HG03097 (cell line): ENCODE results near the gene MFSD12.

Experiments
- ATAC-seq: cut with Tn5 transposase; IDR thresholded peaks from one replicate; pipeline ENCODE4 v1.9.1; 2021; ENCODE audit not compliant: unreplicated experiment, low FRiP score

The MFSD12 gene

DNA sequence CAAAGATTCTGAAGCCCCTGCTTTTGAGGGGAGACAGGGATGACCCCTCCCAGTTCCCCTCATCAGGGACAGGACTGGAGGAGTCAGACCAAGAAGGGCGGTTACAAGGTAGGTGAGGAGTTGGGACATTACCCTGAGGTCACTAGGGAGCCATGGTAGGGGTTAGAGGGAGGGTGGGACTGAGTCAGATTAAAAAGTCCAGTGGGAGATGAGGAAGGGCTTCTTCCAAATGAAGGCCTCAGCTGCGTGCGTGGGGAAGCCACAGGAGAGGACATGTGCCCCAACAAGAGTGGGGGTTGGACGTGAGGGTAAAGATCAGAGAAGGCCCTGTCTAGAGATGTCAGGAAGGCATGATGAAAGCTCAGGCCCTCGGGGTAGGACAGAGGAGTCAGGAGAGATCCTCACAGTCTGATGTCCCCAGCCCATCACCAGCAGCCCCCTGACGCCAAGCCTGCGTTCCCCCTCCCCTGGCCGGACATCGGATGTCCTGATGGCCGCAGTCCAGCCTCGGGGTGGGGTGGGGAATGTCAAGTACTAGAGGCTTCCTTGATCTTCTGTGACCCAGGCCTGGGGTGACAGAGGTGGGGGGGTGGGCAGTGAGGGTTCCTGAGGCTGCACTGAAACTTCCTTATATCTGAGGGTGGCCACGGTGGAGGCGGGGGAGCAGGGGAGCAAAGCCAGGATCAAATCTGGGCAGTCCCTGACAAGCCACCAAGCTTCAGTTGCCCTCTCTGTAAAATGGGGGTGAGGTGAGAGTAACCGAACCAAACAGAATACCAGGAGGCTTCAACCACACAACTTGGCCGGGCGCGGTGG lies 6.5 kb upstream of the MFSD12 start:
- ATAC-seq, result no peak

GRCh38 chr19:3556978-3557460 lies 367 bp downstream of the MFSD12 start:
- no peak for ATAC-seq

DNA sequence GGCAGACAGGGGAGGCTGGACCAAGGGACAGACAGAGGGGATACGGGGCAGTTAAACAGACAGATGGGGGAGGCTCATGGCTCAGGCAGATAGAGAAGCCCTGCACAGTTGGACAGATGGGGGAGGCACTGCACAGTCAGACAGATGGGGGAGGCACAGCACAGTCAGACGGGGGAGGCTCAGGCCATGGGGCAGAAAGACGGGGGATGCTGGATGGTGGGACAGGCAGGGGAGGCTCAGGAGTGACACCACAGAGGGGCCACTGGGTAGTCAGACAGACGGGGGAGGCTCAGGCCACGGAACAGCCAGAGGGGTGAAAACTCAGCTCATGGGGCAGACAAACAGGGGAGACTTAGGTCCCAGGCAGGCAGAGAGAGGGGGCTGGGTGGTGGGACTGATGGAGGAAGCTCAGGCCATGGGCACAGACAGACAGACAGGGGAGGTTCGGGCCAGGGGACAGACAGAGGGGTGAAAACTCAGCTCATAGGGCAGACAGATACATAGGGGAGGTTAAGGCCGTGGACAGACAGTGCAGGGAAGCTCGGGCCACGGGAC lies 886 bp downstream of the MFSD12 start:
- ATAC-seq, result no peak

- no peak for ATAC-seq
Measured at GRCh38 chr19:3555653-3556422, 1.5 kb downstream of the MFSD12 start.

DNA sequence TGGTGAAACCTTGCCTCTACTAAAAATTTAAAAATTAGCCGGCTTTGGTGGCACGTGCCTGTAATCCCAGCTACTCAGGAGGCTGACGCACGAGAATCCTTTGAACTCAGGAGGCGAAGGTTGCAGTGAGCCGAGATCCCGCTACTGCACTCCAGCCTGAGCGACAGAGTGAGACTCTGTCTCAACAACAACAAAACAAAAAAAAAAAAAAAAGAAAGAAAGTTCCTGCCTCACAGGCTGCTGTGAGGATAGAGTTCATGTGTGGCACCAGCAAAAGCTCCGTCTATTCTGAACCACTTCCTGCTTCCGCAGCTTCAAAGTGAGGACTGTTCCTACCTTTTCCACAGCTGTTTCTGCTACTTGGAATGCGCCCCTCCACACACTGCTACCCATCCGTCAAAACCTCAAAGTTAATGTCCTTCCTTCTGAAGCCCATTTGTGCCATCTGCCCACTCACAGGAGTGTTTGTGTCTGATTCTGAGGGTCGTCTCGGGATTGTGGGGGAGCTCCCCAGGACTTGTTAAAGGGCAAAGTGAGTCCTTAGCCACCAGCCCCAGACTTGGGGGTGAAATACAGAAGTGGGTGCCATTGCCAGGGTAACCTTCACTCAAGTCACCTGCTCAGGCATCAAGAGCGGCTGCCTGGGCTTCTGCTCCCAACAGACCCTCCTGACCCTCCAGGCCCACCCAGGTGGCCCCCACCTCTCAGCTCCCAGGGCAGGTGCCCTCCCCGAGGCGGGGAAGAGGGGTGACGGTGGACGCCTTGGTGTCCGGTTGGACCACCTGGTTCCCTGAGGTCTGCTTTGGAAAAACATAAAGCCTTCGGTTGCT lies 2.9 kb downstream of the MFSD12 start:
- no peak for ATAC-seq

GRCh38 chr19:3551792-3552095 lies 5.6 kb downstream of the MFSD12 start:
- no peak for ATAC-seq

GRCh38 chr19:3550947-3551791 lies 6.2 kb downstream of the MFSD12 start:
- no peak for ATAC-seq

DNA sequence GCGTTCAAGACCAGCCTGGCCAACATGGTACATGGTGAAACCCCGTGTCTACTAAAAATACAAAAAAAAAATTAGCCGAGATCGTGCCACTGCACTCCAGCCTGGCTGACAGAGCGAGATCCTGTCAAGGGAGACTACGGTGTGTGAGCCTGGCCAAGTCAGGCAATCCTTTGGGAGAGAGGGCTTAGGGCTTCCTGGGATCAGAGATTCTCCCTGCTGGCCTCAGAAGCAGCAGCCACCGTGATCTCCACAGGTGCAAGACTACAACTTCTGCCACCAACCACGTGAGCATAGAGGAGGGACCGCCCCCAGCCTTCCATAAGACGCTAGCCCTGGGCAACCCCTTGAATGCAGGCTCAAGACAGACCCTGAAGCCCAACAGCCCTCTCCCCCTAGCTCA lies 7.6 kb downstream of the MFSD12 start:
- no peak for ATAC-seq

- ATAC-seq, result no peak
Measured at GRCh38 chr19:3548606-3549005, 8.8 kb downstream of the MFSD12 start.

DNA sequence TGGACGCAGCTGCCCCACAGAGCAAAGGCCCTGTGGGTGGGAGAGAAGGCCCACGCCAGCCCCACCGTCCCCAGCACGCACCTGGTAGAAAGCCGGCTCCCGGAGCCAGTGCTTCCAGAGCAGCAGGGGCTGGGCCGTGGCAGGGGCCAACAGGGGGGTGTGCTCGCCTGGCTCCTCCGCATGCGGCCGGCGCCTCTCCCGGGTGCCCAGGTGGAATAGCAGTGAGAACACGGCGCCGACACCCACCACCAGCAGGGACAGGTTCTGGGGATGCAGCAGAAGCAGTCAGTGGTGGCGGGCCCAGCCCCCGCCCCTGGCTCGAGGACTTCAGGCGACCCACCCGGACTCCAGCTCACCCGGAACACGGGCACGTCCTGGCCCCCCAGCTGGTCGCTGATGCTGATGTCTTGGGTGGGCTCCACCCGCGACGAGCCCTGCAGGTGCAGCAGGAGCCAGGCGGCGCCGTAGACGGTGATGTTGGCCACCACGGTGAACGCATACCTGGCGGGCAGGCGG lies 9.6 kb downstream of the MFSD12 start:
- ATAC-seq, result no peak

DNA sequence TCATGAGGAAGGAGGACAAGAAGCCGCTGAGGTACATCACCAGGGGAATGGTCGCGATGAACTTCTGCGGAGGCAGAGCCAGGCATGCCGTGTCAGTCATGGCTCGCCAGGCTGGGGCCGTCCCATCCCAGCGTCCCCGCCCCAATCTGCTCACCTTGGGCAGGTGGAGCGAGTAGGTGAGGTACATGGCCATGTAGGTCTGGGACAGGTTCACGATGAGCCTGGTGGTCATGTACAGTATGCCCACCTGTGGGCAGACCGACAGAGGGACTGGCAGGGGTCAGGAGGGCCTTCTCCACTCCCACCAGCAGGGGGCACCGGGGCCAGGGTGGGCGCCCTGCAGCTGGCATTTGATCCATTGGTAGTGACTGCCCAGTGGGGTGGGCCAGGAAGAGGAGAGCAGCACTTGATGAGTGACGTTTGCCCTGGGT lies 10.1 kb downstream of the MFSD12 start:
- no peak for ATAC-seq

DNA sequence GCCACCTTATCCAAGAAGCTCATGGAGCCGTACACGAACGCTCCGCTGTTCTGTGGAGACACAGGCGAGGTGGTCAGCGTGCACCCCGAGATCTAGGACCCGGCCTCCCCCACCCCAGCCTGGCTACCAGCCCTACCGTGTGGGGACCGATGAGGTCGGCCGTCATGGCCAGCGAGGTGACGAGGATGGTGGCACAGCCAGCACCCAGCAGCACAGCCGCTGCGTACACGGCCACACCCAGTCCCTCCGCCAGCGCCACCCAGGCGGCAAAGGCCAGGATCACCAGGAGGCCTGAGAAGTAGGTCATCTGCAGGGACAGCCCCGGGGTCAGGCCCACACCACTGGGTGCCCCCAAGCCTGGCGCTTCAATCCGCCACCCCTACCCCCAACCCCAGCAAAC lies 11.3 kb downstream of the MFSD12 start:
- no peak for ATAC-seq

GRCh38 chr19:3545669-3546034 lies 11.7 kb downstream of the MFSD12 start:
- ATAC-seq, result no peak

GRCh38 chr19:3544742-3545668 lies 12.4 kb downstream of the MFSD12 start:
- ATAC-seq, result no peak

DNA sequence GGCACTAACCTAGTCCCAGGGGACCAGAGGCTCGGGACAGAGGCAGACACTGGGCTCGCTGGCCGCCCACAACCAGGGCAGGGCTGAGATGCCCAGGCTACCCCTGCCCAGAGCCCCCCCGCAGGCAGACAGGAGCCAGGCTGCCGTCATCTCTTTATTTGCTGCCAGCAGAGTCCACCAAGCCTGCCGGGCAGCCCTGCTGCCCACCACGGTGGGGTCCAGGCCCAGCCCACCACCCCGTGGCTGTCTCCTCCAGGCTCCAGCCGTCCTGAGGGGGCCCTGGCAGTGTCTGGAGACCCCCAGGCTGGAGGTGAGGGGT lies 13.4 kb downstream of the MFSD12 start:
- ATAC-seq, result no peak

DNA sequence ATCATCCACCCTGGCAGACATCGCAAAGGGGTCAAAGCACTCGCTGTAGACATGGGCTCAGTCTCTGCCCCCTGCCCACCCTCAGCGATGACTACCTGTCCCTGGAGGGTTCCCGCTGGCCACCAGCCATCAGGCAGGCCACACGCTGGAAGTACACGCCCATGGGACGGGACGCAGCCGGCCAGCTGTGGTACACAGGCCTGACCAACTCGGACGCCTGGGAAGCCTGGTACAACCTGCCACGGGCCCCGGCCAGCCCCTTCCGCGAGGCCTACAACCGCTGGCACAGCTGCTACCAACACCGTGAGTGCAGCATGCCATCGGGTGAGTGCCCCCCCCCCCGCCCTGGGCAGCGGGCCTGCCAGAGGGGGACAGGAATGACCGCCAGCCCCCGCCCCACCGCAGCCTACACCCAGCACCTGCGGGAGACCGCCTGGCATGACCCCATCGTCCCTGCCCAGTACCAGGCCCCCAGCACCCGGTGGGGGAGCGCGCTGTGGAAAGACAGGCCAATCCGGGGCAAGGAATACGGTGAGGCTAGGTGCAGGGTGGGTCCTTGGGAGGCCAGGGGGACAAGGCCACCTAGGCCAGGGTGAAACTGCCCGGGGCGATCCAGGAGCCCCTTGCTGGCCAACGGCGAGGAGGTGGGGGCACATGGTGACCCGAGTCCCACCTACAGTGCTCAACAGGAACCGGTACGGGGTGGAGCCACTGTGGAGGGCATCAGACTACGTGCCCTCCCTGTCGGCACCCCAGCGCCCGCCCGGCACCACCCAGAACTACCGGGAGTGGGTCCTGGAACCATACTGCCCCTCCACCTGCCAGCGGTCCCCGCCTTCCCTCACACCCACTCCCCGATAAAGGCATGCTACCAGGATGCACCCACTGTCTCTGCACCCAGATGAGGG lies 14.0 kb downstream of the MFSD12 start:
- ATAC-seq, result no peak

- no peak for ATAC-seq
Measured at GRCh38 chr19:3539756-3540118, 17.6 kb downstream of the MFSD12 start.
